Measurements from ENCODE around the gene DLG4.

DLG4 gene

DNA sequence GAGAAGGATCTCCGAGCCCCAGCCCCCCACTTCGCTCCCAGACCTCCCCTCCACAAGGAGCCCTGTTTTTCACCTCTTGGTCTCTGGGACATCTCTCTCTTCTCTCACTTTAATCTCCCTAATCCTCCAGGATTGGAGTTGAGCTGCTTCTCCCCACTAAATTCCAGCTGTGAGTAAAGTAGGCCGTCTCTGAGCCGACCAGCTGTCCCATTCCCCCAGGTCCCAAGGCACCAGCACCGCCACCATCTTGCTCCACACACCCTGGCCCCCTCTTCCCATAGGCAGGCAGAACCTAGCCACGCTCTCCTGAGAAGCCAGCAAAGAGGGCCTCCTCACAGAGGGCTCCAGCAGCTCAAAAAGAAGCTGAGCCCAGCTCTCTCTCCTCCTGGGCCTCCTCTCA lies 878 bp downstream of the DLG4 start (continued):
- TF ChIP-seq, protein P1, sequence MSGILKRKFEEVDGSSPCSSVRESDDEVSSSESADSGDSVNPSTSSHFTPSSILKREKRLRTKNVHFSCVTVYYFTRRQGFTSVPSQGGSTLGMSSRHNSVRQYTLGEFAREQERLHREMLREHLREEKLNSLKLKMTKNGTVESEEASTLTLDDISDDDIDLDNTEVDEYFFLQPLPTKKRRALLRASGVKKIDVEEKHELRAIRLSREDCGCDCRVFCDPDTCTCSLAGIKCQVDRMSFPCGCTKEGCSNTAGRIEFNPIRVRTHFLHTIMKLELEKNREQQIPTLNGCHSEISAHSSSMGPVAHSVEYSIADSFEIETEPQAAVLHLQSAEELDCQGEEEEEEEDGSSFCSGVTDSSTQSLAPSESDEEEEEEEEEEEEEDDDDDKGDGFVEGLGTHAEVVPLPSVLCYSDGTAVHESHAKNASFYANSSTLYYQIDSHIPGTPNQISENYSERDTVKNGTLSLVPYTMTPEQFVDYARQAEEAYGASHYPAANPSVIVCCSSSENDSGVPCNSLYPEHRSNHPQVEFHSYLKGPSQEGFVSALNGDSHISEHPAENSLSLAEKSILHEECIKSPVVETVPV (CRISPR knock-in tag; IDR thresholded peaks at IDR 0.05): no peak
- TF ChIP-seq ZNF8 (CRISPR knock-in tag; IDR thresholded peaks at IDR 0.05): no peak
- TF ChIP-seq ISL1 (CRISPR knock-in tag; IDR thresholded peaks at IDR 0.05): no peak
- TF ChIP-seq ZNF565 (CRISPR knock-in tag; conservative IDR thresholded peaks at IDR 0.05; ENCODE audit: low read depth): no peak
- TF ChIP-seq, protein P2, sequence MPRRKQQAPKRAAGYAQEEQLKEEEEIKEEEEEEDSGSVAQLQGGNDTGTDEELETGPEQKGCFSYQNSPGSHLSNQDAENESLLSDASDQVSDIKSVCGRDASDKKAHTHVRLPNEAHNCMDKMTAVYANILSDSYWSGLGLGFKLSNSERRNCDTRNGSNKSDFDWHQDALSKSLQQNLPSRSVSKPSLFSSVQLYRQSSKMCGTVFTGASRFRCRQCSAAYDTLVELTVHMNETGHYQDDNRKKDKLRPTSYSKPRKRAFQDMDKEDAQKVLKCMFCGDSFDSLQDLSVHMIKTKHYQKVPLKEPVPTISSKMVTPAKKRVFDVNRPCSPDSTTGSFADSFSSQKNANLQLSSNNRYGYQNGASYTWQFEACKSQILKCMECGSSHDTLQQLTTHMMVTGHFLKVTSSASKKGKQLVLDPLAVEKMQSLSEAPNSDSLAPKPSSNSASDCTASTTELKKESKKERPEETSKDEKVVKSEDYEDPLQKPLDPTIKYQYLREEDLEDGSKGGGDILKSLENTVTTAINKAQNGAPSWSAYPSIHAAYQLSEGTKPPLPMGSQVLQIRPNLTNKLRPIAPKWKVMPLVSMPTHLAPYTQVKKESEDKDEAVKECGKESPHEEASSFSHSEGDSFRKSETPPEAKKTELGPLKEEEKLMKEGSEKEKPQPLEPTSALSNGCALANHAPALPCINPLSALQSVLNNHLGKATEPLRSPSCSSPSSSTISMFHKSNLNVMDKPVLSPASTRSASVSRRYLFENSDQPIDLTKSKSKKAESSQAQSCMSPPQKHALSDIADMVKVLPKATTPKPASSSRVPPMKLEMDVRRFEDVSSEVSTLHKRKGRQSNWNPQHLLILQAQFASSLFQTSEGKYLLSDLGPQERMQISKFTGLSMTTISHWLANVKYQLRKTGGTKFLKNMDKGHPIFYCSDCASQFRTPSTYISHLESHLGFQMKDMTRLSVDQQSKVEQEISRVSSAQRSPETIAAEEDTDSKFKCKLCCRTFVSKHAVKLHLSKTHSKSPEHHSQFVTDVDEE (CRISPR knock-in tag; IDR thresholded peaks at IDR 0.05): no peak

DNA sequence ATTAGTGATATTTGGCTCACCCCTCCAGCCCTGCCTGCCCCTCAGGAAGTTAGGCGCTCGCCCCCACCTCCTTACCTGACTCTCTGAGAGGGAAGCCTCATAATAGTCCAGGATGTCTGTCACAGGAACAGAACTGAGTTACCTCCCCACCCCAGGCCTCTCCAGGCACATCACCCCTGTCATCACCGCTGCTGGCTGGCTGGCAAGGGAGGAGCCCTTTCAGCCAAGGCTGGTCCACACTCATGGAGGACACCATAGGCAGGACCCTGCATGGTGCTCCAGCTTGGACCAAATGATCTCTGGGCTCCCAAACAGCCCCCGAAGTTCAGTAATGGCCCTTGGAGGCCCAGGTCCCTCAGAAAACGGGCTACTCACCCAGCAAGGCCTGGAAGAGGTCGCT lies 1.5 kb downstream of the DLG4 start:
- TF ChIP-seq OSR1 (CRISPR knock-in tag; IDR thresholded peaks at IDR 0.05) (no peak), ISL1 (CRISPR knock-in tag; IDR thresholded peaks at IDR 0.05) (no peak), BACH2 (CRISPR knock-in tag; IDR thresholded peaks at IDR 0.05; ENCODE audit: borderline replicate concordance) (no peak), ZFP30 (CRISPR knock-in tag; IDR thresholded peaks at IDR 0.05) (no peak), ESRRG (CRISPR knock-in tag; IDR thresholded peaks at IDR 0.05) (no peak), ARNTL (CRISPR knock-in tag; IDR thresholded peaks at IDR 0.05; ENCODE audit: borderline replicate concordance, low read depth) (no peak), RARB (CRISPR knock-in tag; IDR thresholded peaks at IDR 0.05) (no peak), ZC3H10 (CRISPR knock-in tag; IDR thresholded peaks at IDR 0.05) (no peak), TCF4 (CRISPR knock-in tag; IDR thresholded peaks at IDR 0.05; ENCODE audit: borderline replicate concordance) (no peak), GLIS3 (CRISPR knock-in tag; IDR thresholded peaks at IDR 0.05) (no peak), CSDC2 (CRISPR knock-in tag; IDR thresholded peaks at IDR 0.05) (no peak), ZNF565 (CRISPR knock-in tag; conservative IDR thresholded peaks at IDR 0.05; ENCODE audit: low read depth) (no peak), PPARA (CRISPR knock-in tag; IDR thresholded peaks at IDR 0.05; ENCODE audit: borderline replicate concordance) (no peak), ZNF8 (CRISPR knock-in tag; IDR thresholded peaks at IDR 0.05) (no peak), ZNF70 (CRISPR knock-in tag; IDR thresholded peaks at IDR 0.05) (no peak)
- TF ChIP-seq, protein P3, sequence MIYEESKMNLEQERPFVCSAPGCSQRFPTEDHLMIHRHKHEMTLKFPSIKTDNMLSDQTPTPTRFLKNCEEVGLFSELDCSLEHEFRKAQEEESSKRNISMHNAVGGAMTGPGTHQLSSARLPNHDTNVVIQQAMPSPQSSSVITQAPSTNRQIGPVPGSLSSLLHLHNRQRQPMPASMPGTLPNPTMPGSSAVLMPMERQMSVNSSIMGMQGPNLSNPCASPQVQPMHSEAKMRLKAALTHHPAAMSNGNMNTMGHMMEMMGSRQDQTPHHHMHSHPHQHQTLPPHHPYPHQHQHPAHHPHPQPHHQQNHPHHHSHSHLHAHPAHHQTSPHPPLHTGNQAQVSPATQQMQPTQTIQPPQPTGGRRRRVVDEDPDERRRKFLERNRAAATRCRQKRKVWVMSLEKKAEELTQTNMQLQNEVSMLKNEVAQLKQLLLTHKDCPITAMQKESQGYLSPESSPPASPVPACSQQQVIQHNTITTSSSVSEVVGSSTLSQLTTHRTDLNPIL (CRISPR knock-in tag; IDR thresholded peaks at IDR 0.05; ENCODE audit: low read depth): no peak
- TF ChIP-seq, protein P2 (CRISPR knock-in tag; IDR thresholded peaks at IDR 0.05): no peak
- TF ChIP-seq, protein P4, sequence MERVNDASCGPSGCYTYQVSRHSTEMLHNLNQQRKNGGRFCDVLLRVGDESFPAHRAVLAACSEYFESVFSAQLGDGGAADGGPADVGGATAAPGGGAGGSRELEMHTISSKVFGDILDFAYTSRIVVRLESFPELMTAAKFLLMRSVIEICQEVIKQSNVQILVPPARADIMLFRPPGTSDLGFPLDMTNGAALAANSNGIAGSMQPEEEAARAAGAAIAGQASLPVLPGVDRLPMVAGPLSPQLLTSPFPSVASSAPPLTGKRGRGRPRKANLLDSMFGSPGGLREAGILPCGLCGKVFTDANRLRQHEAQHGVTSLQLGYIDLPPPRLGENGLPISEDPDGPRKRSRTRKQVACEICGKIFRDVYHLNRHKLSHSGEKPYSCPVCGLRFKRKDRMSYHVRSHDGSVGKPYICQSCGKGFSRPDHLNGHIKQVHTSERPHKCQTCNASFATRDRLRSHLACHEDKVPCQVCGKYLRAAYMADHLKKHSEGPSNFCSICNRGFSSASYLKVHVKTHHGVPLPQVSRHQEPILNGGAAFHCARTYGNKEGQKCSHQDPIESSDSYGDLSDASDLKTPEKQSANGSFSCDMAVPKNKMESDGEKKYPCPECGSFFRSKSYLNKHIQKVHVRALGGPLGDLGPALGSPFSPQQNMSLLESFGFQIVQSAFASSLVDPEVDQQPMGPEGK (CRISPR knock-in tag; IDR thresholded peaks at IDR 0.05; ENCODE audit: borderline replicate concordance): no peak
- TF ChIP-seq, protein P5, sequence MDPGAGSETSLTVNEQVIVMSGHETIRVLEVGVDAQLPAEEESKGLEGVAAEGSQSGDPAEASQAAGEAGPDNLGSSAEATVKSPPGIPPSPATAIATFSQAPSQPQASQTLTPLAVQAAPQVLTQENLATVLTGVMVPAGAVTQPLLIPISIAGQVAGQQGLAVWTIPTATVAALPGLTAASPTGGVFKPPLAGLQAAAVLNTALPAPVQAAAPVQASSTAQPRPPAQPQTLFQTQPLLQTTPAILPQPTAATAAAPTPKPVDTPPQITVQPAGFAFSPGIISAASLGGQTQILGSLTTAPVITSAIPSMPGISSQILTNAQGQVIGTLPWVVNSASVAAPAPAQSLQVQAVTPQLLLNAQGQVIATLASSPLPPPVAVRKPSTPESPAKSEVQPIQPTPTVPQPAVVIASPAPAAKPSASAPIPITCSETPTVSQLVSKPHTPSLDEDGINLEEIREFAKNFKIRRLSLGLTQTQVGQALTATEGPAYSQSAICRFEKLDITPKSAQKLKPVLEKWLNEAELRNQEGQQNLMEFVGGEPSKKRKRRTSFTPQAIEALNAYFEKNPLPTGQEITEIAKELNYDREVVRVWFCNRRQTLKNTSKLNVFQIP (CRISPR knock-in tag; IDR thresholded peaks at IDR 0.05; ENCODE audit: borderline replicate concordance, low read depth): no peak
- ATAC-seq: no peak
